HCT116 (cell line): ENCODE measurements around the gene PTPRJ. TPM values are rescaled to one million over a fixed set of nuclear protein-coding genes. Genes with fewer than 3 reads are reported as not detected.

Experiments
- ATAC-seq: fragments of 200-7000 bp; cut with Tn5 transposase; 2 replicates; pipeline ENCODE4 v1.9.1; 2020; ENCODE audit warnings: mild to moderate bottlenecking, moderate library complexity
- BruUV-seq: library from RNA; stranded (reverse); fragments of 400-500 nt; replicated peaks from 2 replicates; lab custom pipeline; 2021; lab: Mats Ljungman, UMichigan
- CTCF ChIA-PET: fragments of 300-600 bp; sonication (Branson Sonifier 250); formaldehyde crosslinking; loops from one replicate; lab custom pipeline; 2021; ENCODE audit warnings: antibody characterized with exemption; lab: Charles Lee
- POLR2A ChIA-PET: fragments of 300-600, 350-600 bp; sonication (Branson Sonifier 250); formaldehyde crosslinking; loops from one replicate; lab custom pipeline; 2021; ENCODE audit warnings: antibody characterized with exemption; lab: Charles Lee
- RAD21 ChIA-PET, 2 experiments: fragments of 300-600 bp; sonication (Branson Sonifier 250); formaldehyde crosslinking; loops; one replicate each; lab custom pipeline; 2023; ENCODE audit warnings: low total read pairs in 2 of 2; ENCODE audit not compliant: uncharacterized antibody in 2 of 2, unreplicated experiment in 2 of 2, low non-redundant PET in 1 of 2; lab: Charles Lee
- DNase-seq: peaks from one replicate; pipeline ENCODE4 v3.0.0-alpha.2; 2010; ENCODE audit warnings: low read depth, low spot score
- H2AFZ ChIP-seq: fragments of 200-600 bp; shearing (Covaris generic), sonication (generic); 2 replicates; pipeline ENCODE4 v1.6.1; 2017; ENCODE audit warnings: low read depth, mixed run types, mixed read lengths, antibody characterized with exemption, low read length; ENCODE audit not compliant: poor library complexity, severe bottlenecking
- H3K27ac ChIP-seq: 2 replicates; pipeline ENCODE4 v1.5.1; 2012; ENCODE audit warnings: low read depth, low read length
- H3K27me3 ChIP-seq: fragments of 200-600 bp; sonication (generic); 2 replicates; pipeline ENCODE4 v1.6.1; 2016; ENCODE audit warnings: mixed run types, low read length, mixed read lengths; ENCODE audit not compliant: insufficient read depth
- H3K36me3 ChIP-seq, 2 experiments: fragments of 200-500 bp in 1 of 2; fragments of 200-600 bp in 1 of 2; sonication (Bioruptor generic) in 1 of 2; sonication (generic) in 1 of 2; 2 replicates each; pipeline versions ENCODE4 v1.5.1 to v1.6.1; 2014 to 2016; ENCODE audit warnings: low read length in 2 of 2, inconsistent platforms in 1 of 2, mixed read lengths in 1 of 2, mixed run types in 1 of 2; ENCODE audit not compliant: insufficient read depth in 2 of 2, control insufficient read depth in 1 of 2
- H3K4me1 ChIP-seq, 2 experiments: fragments of 200-600 bp in 1 of 2; sonication (generic) in 1 of 2; 2 replicates each; pipeline versions ENCODE4 v1.5.1 to v1.6.1; 2012 to 2017; ENCODE audit warnings: low read length in 2 of 2, inconsistent platforms in 1 of 2, mild to moderate bottlenecking in 1 of 2, mixed read lengths in 1 of 2, mixed run types in 1 of 2, moderate library complexity in 1 of 2; ENCODE audit not compliant: insufficient read depth in 2 of 2, control insufficient read depth in 1 of 2
- H3K4me2 ChIP-seq: fragments of 200-600 bp; sonication (generic); 2 replicates; pipeline ENCODE4 v1.6.1; 2017; ENCODE audit warnings: mixed run types, low read length, mixed read lengths
- H3K4me3 ChIP-seq, 2 experiments: fragments of 200-600 bp in 1 of 2; sonication (generic) in 1 of 2; replicated peaks in 1 of 2; 2 replicates each; pipeline ENCODE4 v1.5.1; 2011 to 2016; ENCODE audit warnings: low read length in 2 of 2, control low read depth in 1 of 2, low read depth in 1 of 2, mild to moderate bottlenecking in 1 of 2, mixed read lengths in 1 of 2, mixed run types in 1 of 2
- H3K79me2 ChIP-seq: fragments of 200-600 bp; sonication (generic); 2 replicates; pipeline ENCODE4 v1.6.1; 2017; ENCODE audit warnings: mild to moderate bottlenecking, mixed run types, low read length, moderate library complexity, mixed read lengths; ENCODE audit not compliant: insufficient read depth
- H3K9ac ChIP-seq: fragments of 200-600 bp; sonication (generic); 2 replicates; pipeline ENCODE4 v1.6.1; 2016; ENCODE audit warnings: low read length, mixed read lengths
- H3K9me2 ChIP-seq: fragments of 200-600 bp; sonication (generic), shearing (Covaris generic); 2 replicates; pipeline ENCODE4 v1.6.1; 2017; ENCODE audit warnings: mixed run types, mild to moderate bottlenecking, moderate library complexity; ENCODE audit not compliant: insufficient read depth
- H3K9me3 ChIP-seq, 2 experiments: fragments of 200-500 bp in 1 of 2; fragments of 200-600 bp in 1 of 2; sonication (Bioruptor generic) in 1 of 2; sonication (generic) in 1 of 2; 2 replicates each; pipeline ENCODE4 v1.6.1; 2014 to 2017; ENCODE audit warnings: low read length in 2 of 2, mixed read lengths in 2 of 2, inconsistent platforms in 1 of 2, low read depth in 1 of 2, mild to moderate bottlenecking in 1 of 2, mixed run types in 1 of 2, moderate library complexity in 1 of 2; ENCODE audit not compliant: control insufficient read depth in 1 of 2, insufficient read depth in 1 of 2
- H4K20me1 ChIP-seq: fragments of 200-600 bp; sonication (generic), shearing (Covaris generic); 2 replicates; pipeline ENCODE4 v1.6.1; 2017; ENCODE audit warnings: mixed run types, mild to moderate bottlenecking, moderate library complexity; ENCODE audit not compliant: insufficient read depth
- EGR1 ChIP-seq: IDR thresholded peaks from 2 replicates; pipeline ENCODE4 v1.6.1; 2012; ENCODE audit warnings: low read depth
- ELF1 ChIP-seq: IDR thresholded peaks from 2 replicates; pipeline ENCODE4 v1.6.1; 2012; ENCODE audit warnings: low read depth, borderline replicate concordance
- EZH2 ChIP-seq: fragments of 200-600 bp; sonication (generic); IDR thresholded peaks from 2 replicates; pipeline ENCODE4 v1.6.1; 2017; ENCODE audit warnings: antibody characterized with exemption, mixed run types
- EZH2phosphoT487 ChIP-seq: fragments of 200-600 bp; IDR thresholded peaks from 2 replicates; pipeline ENCODE4 v1.6.1; 2018; ENCODE audit warnings: antibody characterized with exemption, borderline replicate concordance
- FOSL1 ChIP-seq: IDR thresholded peaks from 2 replicates; pipeline ENCODE4 v1.6.1; 2012; ENCODE audit warnings: low read depth
- POLR2A ChIP-seq: IDR thresholded peaks from 2 replicates; pipeline ENCODE4 v1.7.0; 2011; ENCODE audit warnings: borderline replicate concordance; ENCODE audit not compliant: insufficient read depth, insufficient read length; ENCODE audit errors: extremely low read depth
- SIN3A ChIP-seq: IDR thresholded peaks from 2 replicates; pipeline ENCODE4 v1.6.1; 2012; ENCODE audit warnings: low read depth
- SRF ChIP-seq: IDR thresholded peaks from 2 replicates; pipeline ENCODE4 v1.6.1; 2012; ENCODE audit warnings: low read depth
- ZFX ChIP-seq: fragments of 450-650 bp; IDR thresholded peaks from 2 replicates; pipeline ENCODE4 v1.6.1; 2017
- ZNF274 ChIP-seq: fragments of 200-500 bp; sonication (Bioruptor generic); IDR thresholded peaks from 2 replicates; pipeline ENCODE4 v1.6.1; 2014; ENCODE audit warnings: mild to moderate bottlenecking, low read depth, low read length, inconsistent platforms
- intact Hi-C: fragments of 100-400 bp; cut with micrococcal nuclease; formaldehyde crosslinking; loops from 2 replicates; pipeline ENCODE4 v1.10.0; 2022
- total RNA-seq: library from RNA; stranded (reverse); gene quantifications from one replicate; pipeline ENCODE4 v1.2.1, GENCODE V29; 2021; ENCODE audit not compliant: unreplicated experiment
- TF ChIP-seq, protein P1 (sequence below): IDR thresholded peaks from 2 replicates; pipeline ENCODE4 v1.6.1; 2012
- TF ChIP-seq, protein P2 (sequence below): IDR thresholded peaks from 2 replicates; pipeline ENCODE4 v1.6.1; 2011; ENCODE audit warnings: mild to moderate bottlenecking, low read length, moderate library complexity; ENCODE audit not compliant: insufficient replicate concordance; ENCODE audit errors: extremely low read depth

Gene PTPRJ
- total RNA-seq, 1 experiment from 2014 or later, result 19.1 TPM

DNA sequence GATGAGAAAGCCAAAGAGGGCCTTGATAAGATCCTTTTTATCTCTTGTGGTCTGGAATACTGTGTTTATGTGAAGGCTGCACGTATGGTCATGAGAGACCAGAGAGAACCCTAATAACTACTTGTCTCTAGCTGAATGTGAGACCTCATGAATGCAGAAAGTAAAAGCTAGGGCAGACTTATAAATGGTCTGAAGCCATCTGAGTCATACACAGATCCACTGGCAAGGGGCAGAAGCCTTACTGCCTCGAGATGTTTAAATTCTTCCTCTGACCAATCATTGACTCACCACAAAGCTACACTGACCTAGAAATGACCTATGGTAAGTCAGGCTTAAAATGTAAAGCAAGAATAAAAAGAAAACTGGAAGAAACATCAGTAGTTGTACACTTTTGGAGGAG is 213.5 kb downstream of the PTPRJ start:
- H3K27me3 ChIP-seq, result no peaks in the 10 kb centered on the region
- H3K4me1 ChIP-seq, result no peaks in the 10 kb centered on the region
- H3K9me3 ChIP-seq, result no peaks in the 10 kb centered on the region; a peak in 1 of 4 replicates
- no peaks in the 10 kb centered on the region for H3K79me2 ChIP-seq
- ATAC-seq (no peak), DNase-seq (no peak)
- no peak overlapping the region for H3K9ac ChIP-seq
- no peaks in the 10 kb centered on the region for H4K20me1 ChIP-seq
- H3K9me2 ChIP-seq, result no peaks in the 10 kb centered on the region
- no peak overlapping the region for H2AFZ ChIP-seq
- no peak overlapping the region for H3K27ac ChIP-seq
- no peak overlapping the region for H3K4me3 ChIP-seq
- H3K36me3 ChIP-seq, result no peaks in the 10 kb centered on the region
- intact Hi-C loops, result no loop called here
- BruUV-seq, result no TSS peak
- POLR2A ChIA-PET, result no interaction called here
- CTCF ChIA-PET, result no interaction called here
- RAD21 ChIA-PET, result no interaction called here
- TF ChIP-seq, protein P1, sequence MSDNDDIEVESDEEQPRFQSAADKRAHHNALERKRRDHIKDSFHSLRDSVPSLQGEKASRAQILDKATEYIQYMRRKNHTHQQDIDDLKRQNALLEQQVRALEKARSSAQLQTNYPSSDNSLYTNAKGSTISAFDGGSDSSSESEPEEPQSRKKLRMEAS, result no peak
- TF ChIP-seq EZH2phosphoT487 (no peak), EZH2 (no peak), ZNF274 (no peak), SIN3A (no peak), FOSL1 (no peak), ZFX (no peak), SRF (no peak)
- TF ChIP-seq, protein P2, sequence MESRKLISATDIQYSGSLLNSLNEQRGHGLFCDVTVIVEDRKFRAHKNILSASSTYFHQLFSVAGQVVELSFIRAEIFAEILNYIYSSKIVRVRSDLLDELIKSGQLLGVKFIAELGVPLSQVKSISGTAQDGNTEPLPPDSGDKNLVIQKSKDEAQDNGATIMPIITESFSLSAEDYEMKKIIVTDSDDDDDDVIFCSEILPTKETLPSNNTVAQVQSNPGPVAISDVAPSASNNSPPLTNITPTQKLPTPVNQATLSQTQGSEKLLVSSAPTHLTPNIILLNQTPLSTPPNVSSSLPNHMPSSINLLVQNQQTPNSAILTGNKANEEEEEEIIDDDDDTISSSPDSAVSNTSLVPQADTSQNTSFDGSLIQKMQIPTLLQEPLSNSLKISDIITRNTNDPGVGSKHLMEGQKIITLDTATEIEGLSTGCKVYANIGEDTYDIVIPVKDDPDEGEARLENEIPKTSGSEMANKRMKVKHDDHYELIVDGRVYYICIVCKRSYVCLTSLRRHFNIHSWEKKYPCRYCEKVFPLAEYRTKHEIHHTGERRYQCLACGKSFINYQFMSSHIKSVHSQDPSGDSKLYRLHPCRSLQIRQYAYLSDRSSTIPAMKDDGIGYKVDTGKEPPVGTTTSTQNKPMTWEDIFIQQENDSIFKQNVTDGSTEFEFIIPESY, result no peak
- no peak overlapping the region for H3K4me2 ChIP-seq

DNA sequence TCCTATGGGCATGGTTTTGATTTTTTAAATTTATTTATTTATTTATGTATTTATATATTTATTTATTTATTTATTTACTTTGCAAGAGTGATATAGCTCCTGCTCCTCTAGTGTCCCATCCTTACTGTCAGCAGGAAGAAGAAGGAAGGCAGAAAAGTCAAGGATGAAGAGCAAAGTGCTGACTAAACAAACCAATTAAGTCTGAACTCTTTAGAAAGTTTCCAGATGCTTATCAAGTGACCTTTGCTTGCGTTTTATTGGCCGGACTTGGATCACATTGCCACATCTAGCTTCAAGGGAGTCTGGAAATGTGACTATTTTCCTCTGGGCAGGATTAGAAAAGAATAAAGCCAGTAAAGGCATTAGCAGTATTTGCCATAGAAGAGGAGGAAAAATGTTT is 227.5 kb downstream of the PTPRJ start:
- Histone ChIP-seq H3K4me1 (no peaks in the 10 kb centered on the region), H3K27ac (no peak overlapping the region)
- no peak for DNase-seq
- TF ChIP-seq, protein P1, result no peak
- TF ChIP-seq EGR1 (no peak), POLR2A (no peak), ELF1 (no peak)
- TF ChIP-seq, all 23 proteins: peak for 0
- no TSS peak for BruUV-seq
- Histone ChIP-seq H3K9me2 (no peaks in the 10 kb centered on the region), H4K20me1 (no peaks in the 10 kb centered on the region), H3K4me3 (no peak overlapping the region), H3K9ac (no peak overlapping the region), H2AFZ (no peak overlapping the region), H3K4me2 (no peak overlapping the region), H3K27me3 (peaks cover 6% of the 10 kb centered on the region; the same call in 1 of the 2 replicates), H3K36me3 (no peaks in the 10 kb centered on the region), H3K79me2 (no peaks in the 10 kb centered on the region), H3K9me3 (no peaks in the 10 kb centered on the region)
- ChIA-PET RAD21 (no interaction called here), POLR2A (no interaction called here), CTCF (no interaction called here)
- intact Hi-C loops, result no loop called here
- ATAC-seq, result no peak
